Measurements from ENCODE around the gene UFC1. TPM values are rescaled to one million over a fixed set of nuclear protein-coding genes. Genes with fewer than 3 reads are reported as not detected.

UFC1 gene
- total RNA-seq, 4 donors from 2014 or later = 68.3 to 79.9 (median 76.7) TPM

DNA sequence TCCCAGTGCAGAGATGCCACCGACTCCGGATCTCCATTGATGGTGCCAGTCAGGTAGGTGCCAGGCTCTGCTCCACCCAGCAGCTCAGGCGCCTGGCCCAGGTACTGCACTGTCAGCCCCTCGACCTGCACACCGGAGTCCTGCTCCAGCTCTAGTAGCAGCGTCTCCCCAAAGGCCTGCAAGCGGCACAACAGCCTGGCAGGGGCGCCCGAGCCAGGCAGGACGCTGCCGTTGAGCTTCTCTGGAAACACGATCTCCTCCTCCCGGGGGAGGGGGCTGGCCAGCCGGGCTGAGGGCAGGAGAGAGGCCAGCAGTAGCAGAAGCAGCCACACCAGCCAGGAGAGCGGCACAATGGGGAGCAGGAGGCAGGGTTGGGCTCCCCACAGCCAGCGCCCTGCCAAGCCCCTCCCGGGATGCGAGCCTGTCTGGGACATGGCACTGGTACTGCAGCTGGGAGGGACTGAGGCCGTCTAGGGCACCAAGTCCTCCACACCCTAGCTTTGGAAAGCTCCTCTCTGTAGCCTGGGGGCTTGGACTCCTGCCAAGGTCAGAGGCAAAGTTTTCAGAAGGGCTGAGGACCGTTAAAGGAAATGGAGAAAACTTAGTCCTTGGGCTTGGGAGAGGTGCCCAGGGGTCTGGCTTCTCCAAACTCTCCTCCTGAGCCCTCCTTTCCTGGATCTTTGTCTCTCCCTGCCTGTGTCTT, 44.6 kb downstream of the UFC1 start:
- H3K27ac ChIP-seq = peak overlapping the region; percentile 90 to 99 (median 97)
- intact Hi-C loops (cut with DNase I) = no loop called here
- no peaks in the 10 kb centered on the region for H3K9me3 ChIP-seq
- 11 to 20% methylated on average over 1 to 6 of the region's 20 CpGs for WGBS, 2 donors
- TF ChIP-seq POLR2A (IDR thresholded peaks at IDR 0.05) = no peak
- no peak for DNase-seq
- no peaks in the 10 kb centered on the region for H3K27me3 ChIP-seq
- H3K4me1 ChIP-seq = peaks cover 46 to 93% (median 84%) of the 10 kb centered on the region in 3 donors
- H3K4me3 ChIP-seq = peak overlapping the region; percentile 14 to 65 (median 38)
- peaks cover 0 to 7% (median 0%) of the 10 kb centered on the region in 3 donors for H3K36me3 ChIP-seq

- Histone ChIP-seq H3K36me3 (peaks cover 0 to 7% (median 0%) of the 10 kb centered on the region in 3 donors), H3K27ac (peak within 1 kb of the TSS; percentile 90 to 99 (median 97)), H3K9me3 (no peaks in the 10 kb centered on the region), H3K27me3 (no peaks in the 10 kb centered on the region), H3K4me3 (peak within 1 kb of the TSS; percentile 14 to 65 (median 38)), H3K4me1 (peaks cover 43 to 93% (median 84%) of the 10 kb centered on the region in 3 donors)
- TF ChIP-seq, protein P1, sequence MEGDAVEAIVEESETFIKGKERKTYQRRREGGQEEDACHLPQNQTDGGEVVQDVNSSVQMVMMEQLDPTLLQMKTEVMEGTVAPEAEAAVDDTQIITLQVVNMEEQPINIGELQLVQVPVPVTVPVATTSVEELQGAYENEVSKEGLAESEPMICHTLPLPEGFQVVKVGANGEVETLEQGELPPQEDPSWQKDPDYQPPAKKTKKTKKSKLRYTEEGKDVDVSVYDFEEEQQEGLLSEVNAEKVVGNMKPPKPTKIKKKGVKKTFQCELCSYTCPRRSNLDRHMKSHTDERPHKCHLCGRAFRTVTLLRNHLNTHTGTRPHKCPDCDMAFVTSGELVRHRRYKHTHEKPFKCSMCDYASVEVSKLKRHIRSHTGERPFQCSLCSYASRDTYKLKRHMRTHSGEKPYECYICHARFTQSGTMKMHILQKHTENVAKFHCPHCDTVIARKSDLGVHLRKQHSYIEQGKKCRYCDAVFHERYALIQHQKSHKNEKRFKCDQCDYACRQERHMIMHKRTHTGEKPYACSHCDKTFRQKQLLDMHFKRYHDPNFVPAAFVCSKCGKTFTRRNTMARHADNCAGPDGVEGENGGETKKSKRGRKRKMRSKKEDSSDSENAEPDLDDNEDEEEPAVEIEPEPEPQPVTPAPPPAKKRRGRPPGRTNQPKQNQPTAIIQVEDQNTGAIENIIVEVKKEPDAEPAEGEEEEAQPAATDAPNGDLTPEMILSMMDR (IDR thresholded peaks at IDR 0.05) = no peak
- peak in 2 of 4 donors; percentile 46 to 71 for TF ChIP-seq POLR2A (IDR thresholded peaks at IDR 0.05)
- intact Hi-C loops (cut with DNase I) = no loop called here
- 17 to 30% methylated on average over 9 to 11 of the region's 11 CpGs for WGBS, 2 donors
- no peak for DNase-seq
Measured at GRCh38 chr1:161198897-161199431, 45.2 kb downstream of the UFC1 start, which contains the start of gene ADAMTS4. TSS of gene ADAMTS4 (minus strand) at chr1:161199054. CDS start at chr1:161198627, 427 bp downstream.

DNA sequence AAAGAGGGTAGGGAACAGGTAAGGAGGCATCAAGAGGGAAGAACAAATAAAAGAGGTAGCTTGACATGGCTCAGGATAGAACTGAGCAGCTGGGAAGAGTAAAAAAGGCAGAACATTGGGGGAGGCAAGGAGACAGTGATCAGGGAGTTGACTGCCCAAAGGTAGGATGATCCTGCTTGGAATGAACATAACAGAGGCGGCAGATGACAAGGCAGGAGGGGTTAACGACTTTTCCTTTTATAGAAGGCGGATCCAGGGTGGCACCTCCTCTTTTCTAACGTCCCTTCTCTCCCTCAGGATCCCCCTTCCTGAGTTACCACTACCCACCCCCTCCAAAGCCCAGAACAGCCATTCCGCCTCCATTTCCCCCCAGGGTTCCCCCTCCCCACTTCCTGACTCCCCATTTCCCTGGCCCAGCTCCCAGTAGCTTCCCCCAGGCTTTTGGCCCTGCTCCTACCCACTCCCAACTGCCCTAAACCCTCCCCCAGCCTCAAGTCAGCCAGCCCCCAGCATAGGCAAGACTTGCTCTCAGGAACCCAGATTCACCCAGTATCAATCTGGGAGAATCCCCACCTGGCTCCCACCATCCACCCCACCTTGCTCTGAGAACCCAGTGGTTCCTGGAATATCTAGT, 45.8 kb downstream of the UFC1 start:
- intact Hi-C loops (cut with DNase I) = no loop called here
- no peaks in the 10 kb centered on the region for H3K9me3 ChIP-seq
- no peak for DNase-seq
- TF ChIP-seq POLR2A (IDR thresholded peaks at IDR 0.05) = no peak
- TF ChIP-seq, protein P1 (IDR thresholded peaks at IDR 0.05) = no peak
- H3K4me3 ChIP-seq = peak overlapping the region in 1 of 4 donors; percentile 65
- H3K27ac ChIP-seq = peak overlapping the region; percentile 90 to 99 (median 97)
- H3K27me3 ChIP-seq = no peaks in the 10 kb centered on the region
- H3K4me1 ChIP-seq = peaks cover 43 to 93% (median 84%) of the 10 kb centered on the region in 3 donors
- 24 to 43% methylated on average over 4 to 5 of the region's 5 CpGs for WGBS, 2 donors
- H3K36me3 ChIP-seq = peaks cover 0 to 13% (median 0%) of the 10 kb centered on the region in 3 donors

DNA sequence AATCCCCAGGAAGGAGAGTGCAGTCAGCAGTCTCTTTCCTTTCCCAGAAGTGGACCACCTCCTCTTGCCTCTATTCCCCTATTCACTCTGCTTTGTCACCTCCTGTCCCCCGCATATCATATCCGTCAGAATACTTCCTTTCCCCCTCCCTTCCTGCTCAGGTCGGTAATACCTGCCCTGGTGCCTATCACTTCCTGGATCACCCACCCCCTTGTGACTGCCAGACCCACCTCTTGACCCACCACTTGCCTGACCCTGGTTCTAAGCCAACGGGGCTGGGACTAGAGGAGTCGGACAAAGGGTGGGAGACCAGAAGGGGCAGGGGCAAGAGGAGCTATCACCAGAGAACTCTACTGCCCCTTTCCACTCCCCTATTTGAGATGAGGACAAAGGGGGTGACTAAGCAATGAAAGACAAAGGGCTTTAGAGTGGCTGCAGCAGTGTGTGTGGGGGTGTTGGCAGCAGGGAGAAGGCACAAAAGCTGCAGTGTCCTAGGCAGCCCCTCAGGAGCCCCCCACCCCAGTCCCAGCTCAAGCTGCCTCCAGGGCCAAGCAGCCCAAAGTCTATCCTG, 46.7 kb downstream of the UFC1 start:
- Histone ChIP-seq H3K9me3 (no peaks in the 10 kb centered on the region), H3K36me3 (peaks cover 0 to 22% (median 0%) of the 10 kb centered on the region in 3 donors), H3K4me3 (peak overlapping the region in 1 of 4 donors; percentile 86), H3K4me1 (peaks cover 43 to 93% (median 84%) of the 10 kb centered on the region in 3 donors), H3K27ac (peak overlapping the region; percentile 90 to 99 (median 97)), H3K27me3 (no peaks in the 10 kb centered on the region)
- 42 to 56% methylated on average over 2 to 4 of the region's 5 CpGs for WGBS, 2 donors
- intact Hi-C loops (cut with DNase I) = no loop called here
- DNase-seq = no peak
- TF ChIP-seq, protein P1 (IDR thresholded peaks at IDR 0.05) = no peak
- no peak for TF ChIP-seq POLR2A (IDR thresholded peaks at IDR 0.05)

DNA sequence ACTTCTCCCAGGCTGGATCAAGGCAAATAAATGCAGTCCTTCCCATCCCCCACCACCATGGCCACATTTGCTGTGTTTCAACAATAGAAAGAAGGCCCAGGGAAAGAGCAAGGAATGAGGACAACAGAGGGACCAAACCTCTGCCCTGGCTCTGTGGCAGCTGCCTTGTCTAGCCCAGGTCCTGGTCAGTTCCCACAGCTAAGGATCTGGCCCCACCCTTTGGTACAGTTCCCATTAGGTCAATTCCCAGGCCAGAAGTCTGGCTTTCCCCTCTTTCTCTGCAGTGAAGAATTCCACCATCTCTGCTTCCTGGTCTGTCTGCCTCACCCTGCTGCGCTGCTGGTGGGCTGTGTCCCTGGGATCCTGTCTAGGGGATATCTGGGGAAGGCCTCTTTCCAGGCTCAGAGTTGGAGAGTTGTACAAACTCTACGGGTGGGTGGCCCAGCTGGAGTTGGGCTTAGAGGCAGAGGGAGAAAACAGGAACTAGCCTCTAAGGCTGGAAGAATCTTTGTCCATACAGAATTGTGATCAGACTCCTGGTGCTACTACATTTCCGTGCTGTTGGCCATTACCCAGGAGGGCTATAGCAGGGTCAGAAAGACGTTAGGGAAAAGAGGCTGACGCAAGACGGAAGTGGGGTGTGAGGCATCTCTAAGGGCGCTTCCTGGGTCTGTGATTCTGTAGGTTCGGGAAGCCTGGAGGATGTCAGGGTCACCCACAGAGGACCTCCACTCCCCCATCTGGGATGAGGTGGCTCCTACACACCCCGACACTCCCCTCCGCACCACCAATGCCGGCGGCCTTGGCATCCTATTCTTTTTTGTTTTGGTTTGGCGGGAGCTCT, 47.4 kb downstream of the UFC1 start:
- WGBS, 2 donors = 27 to 34% methylated on average over 11 to 12 of the region's 13 CpGs
- DNase-seq = no peak
- Histone ChIP-seq H3K27me3 (no peaks in the 10 kb centered on the region), H3K4me3 (peak overlapping the region; percentile 58 to 89 (median 80)), H3K36me3 (peaks cover 3 to 29% (median 3%) of the 10 kb centered on the region in 3 donors), H3K27ac (peak overlapping the region; percentile 90 to 99 (median 97)), H3K9me3 (no peaks in the 10 kb centered on the region), H3K4me1 (peaks cover 43 to 93% (median 83%) of the 10 kb centered on the region in 3 donors)
- intact Hi-C loops (cut with DNase I) = no loop called here
- TF ChIP-seq, protein P1 (IDR thresholded peaks at IDR 0.05) = no peak
- no peak for TF ChIP-seq POLR2A (IDR thresholded peaks at IDR 0.05)

All from esophagus squamous epithelium (tissue), 5 donors.